Cardiac muscle cell (in vitro differentiated cells and primary cell): ENCODE measurements around the gene UQCC3. TPM values are rescaled to one million over a fixed set of nuclear protein-coding genes. Genes with fewer than 3 reads are reported as not detected.
"Not testable (repeated sequence)": the region's sequence is repeated elsewhere in the genome, so short reads cannot be mapped to it uniquely, and the experiment has no call there.

ENCODE experiments used
- DNase-seq, 2 donors: peaks; one replicate each; pipeline versions ENCODE4 v3.0.0 to v3.0.0-alpha.2; 2010 to 2017; ENCODE audit warnings: low read depth in 1 of 2, low spot score in 1 of 2
- H3K27ac ChIP-seq: fragments of 200-600 bp; sonication (generic); 2 replicates; pipeline ENCODE4 v1.5.1; 2016
- H3K27me3 ChIP-seq: fragments of 200-600 bp; sonication (generic); 2 replicates; pipeline ENCODE4 v1.6.0; 2016; ENCODE audit warnings: control low read depth
- H3K36me3 ChIP-seq: fragments of 200-600 bp; sonication (generic); 2 replicates; pipeline ENCODE4 v1.5.1; 2016; ENCODE audit warnings: control low read depth
- H3K4me1 ChIP-seq: fragments of 200-600 bp; sonication (generic); 2 replicates; pipeline ENCODE4 v1.8.1; 2017; ENCODE audit warnings: low read depth, mild to moderate bottlenecking, mixed run types
- H3K4me3 ChIP-seq: fragments of 200-600 bp; sonication (generic); 2 replicates; pipeline ENCODE4 v1.5.1; 2016; ENCODE audit warnings: mild to moderate bottlenecking
- H3K9me3 ChIP-seq: fragments of 200-600 bp; sonication (generic); 2 replicates; pipeline ENCODE4 v1.5.1; 2017; ENCODE audit warnings: low read depth, mild to moderate bottlenecking, control low read depth
- CTCF ChIP-seq: IDR thresholded peaks from 2 replicates; pipeline ENCODE4 v1.5.1; 2012; ENCODE audit warnings: low read depth, mild to moderate bottlenecking, low read length
- polyA plus RNA-seq: library from polyadenylated mRNA; unstranded; fragments of >200 nt; fragmentation: Nextera tagmentation; extraction: Ambion mirVana; gene quantifications from 2 replicates; pipeline ENCODE4 v1.2.1, GENCODE V29; 2016
- total RNA-seq: library from RNA; depleted of rRNA; stranded (reverse); fragments of >200 nt; gene quantifications from 2 replicates; pipeline ENCODE4 v1.2.3, GENCODE V29; 2016

The UQCC3 gene
- total and polyA plus RNA-seq, 2 experiments from 2014 or later = 13.0 to 32.3 TPM

GRCh38 chr11:62669420-62670161, 1.9 kb upstream of the UQCC3 start:
- H3K27ac ChIP-seq = peak overlapping the region; percentile 61
- H3K36me3 ChIP-seq = peaks cover 6% of the 10 kb centered on the region
- no peak for TF ChIP-seq CTCF
- no peaks in the 10 kb centered on the region for H3K9me3 ChIP-seq
- H3K27me3 ChIP-seq = no peaks in the 10 kb centered on the region
- no peak overlapping the region for H3K4me3 ChIP-seq
- no peak for DNase-seq
- peaks cover 23% of the 10 kb centered on the region for H3K4me1 ChIP-seq

GRCh38 chr11:62671236-62671607, 251 bp upstream of the UQCC3 start:
- Histone ChIP-seq H3K9me3 (no peaks in the 10 kb centered on the region), H3K27me3 (no peaks in the 10 kb centered on the region), H3K4me3 (peak overlapping the region; percentile 68), H3K4me1 (peaks cover 20% of the 10 kb centered on the region), H3K36me3 (peaks cover 9% of the 10 kb centered on the region), H3K27ac (peak overlapping the region; percentile 89)
- DNase-seq = no peak
- TF ChIP-seq CTCF = no peak

GRCh38 chr11:62673196-62673525, 1.7 kb downstream of the UQCC3 start:
- H3K9me3 ChIP-seq = no peaks in the 10 kb centered on the region
- no peak for DNase-seq
- peaks cover 22% of the 10 kb centered on the region for H3K36me3 ChIP-seq
- TF ChIP-seq CTCF = no peak
- H3K4me1 ChIP-seq = peaks cover 24% of the 10 kb centered on the region
- H3K27ac ChIP-seq = peak overlapping the region; percentile 89
- H3K27me3 ChIP-seq = no peaks in the 10 kb centered on the region
- H3K4me3 ChIP-seq = no peak overlapping the region

GRCh38 chr11:62675415-62675814, 3.9 kb downstream of the UQCC3 start:
- not testable (repeated sequence) for H3K9me3 ChIP-seq, H3K27ac ChIP-seq, DNase-seq, H3K27me3 ChIP-seq, H3K4me3 ChIP-seq
- Histone ChIP-seq H3K4me1 (peaks cover 29% of the 10 kb centered on the region), H3K36me3 (peaks cover 22% of the 10 kb centered on the region)

- Histone ChIP-seq H3K27ac (peak overlapping the region; percentile 80), H3K4me3 (no peak overlapping the region), H3K4me1 (peaks cover 25% of the 10 kb centered on the region), H3K27me3 (no peaks in the 10 kb centered on the region), H3K36me3 (peaks cover 22% of the 10 kb centered on the region), H3K9me3 (no peaks in the 10 kb centered on the region)
- TF ChIP-seq CTCF = no peak
- no peak for DNase-seq
Observed at GRCh38 chr11:62676698-62677097, 5.2 kb downstream of the UQCC3 start.

GRCh38 chr11:62677156-62677555, 5.7 kb downstream of the UQCC3 start:
- H3K36me3 ChIP-seq = peaks cover 22% of the 10 kb centered on the region
- peak overlapping the region; percentile 93 for H3K4me3 ChIP-seq
- peaks cover 25% of the 10 kb centered on the region for H3K4me1 ChIP-seq
- no peak for DNase-seq
- no peak for TF ChIP-seq CTCF
- H3K27me3 ChIP-seq = no peaks in the 10 kb centered on the region
- H3K27ac ChIP-seq = peak overlapping the region; percentile 80
- no peaks in the 10 kb centered on the region for H3K9me3 ChIP-seq
